ENCODE data around the gene SLC44A2. TPM values are rescaled to one million over a fixed set of nuclear protein-coding genes. Genes with fewer than 3 reads are reported as not detected.

SLC44A2 gene
- total and polyA plus RNA-seq, 2 experiments from 2014 or later = 43.2 to 65.0 TPM

DNA sequence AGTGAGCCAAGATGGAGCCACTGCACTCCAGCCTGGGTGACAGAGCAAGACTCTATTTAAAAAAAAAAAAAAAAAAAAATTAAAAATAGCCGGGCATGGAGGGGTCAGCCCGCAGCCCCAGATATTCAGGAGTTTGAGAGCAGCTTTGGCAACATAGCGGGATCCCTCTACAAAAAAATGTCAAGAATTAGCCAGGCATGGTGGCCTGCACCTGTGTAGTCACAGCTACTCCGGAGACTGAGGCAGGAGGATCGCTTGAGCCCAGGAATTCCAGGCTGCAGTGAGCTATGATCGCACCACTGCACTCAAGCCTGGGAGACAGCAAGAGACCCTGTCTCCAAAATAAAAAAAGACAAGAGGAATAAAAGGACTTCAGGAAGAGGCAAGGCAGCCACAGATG, 39.0 kb upstream of the SLC44A2 start:
- H3K4me3 ChIP-seq = peak overlapping the region; percentile 87

More for the DNA sequence above, 39.0 kb upstream of the SLC44A2 start:
- TF ChIP-seq, protein P1, sequence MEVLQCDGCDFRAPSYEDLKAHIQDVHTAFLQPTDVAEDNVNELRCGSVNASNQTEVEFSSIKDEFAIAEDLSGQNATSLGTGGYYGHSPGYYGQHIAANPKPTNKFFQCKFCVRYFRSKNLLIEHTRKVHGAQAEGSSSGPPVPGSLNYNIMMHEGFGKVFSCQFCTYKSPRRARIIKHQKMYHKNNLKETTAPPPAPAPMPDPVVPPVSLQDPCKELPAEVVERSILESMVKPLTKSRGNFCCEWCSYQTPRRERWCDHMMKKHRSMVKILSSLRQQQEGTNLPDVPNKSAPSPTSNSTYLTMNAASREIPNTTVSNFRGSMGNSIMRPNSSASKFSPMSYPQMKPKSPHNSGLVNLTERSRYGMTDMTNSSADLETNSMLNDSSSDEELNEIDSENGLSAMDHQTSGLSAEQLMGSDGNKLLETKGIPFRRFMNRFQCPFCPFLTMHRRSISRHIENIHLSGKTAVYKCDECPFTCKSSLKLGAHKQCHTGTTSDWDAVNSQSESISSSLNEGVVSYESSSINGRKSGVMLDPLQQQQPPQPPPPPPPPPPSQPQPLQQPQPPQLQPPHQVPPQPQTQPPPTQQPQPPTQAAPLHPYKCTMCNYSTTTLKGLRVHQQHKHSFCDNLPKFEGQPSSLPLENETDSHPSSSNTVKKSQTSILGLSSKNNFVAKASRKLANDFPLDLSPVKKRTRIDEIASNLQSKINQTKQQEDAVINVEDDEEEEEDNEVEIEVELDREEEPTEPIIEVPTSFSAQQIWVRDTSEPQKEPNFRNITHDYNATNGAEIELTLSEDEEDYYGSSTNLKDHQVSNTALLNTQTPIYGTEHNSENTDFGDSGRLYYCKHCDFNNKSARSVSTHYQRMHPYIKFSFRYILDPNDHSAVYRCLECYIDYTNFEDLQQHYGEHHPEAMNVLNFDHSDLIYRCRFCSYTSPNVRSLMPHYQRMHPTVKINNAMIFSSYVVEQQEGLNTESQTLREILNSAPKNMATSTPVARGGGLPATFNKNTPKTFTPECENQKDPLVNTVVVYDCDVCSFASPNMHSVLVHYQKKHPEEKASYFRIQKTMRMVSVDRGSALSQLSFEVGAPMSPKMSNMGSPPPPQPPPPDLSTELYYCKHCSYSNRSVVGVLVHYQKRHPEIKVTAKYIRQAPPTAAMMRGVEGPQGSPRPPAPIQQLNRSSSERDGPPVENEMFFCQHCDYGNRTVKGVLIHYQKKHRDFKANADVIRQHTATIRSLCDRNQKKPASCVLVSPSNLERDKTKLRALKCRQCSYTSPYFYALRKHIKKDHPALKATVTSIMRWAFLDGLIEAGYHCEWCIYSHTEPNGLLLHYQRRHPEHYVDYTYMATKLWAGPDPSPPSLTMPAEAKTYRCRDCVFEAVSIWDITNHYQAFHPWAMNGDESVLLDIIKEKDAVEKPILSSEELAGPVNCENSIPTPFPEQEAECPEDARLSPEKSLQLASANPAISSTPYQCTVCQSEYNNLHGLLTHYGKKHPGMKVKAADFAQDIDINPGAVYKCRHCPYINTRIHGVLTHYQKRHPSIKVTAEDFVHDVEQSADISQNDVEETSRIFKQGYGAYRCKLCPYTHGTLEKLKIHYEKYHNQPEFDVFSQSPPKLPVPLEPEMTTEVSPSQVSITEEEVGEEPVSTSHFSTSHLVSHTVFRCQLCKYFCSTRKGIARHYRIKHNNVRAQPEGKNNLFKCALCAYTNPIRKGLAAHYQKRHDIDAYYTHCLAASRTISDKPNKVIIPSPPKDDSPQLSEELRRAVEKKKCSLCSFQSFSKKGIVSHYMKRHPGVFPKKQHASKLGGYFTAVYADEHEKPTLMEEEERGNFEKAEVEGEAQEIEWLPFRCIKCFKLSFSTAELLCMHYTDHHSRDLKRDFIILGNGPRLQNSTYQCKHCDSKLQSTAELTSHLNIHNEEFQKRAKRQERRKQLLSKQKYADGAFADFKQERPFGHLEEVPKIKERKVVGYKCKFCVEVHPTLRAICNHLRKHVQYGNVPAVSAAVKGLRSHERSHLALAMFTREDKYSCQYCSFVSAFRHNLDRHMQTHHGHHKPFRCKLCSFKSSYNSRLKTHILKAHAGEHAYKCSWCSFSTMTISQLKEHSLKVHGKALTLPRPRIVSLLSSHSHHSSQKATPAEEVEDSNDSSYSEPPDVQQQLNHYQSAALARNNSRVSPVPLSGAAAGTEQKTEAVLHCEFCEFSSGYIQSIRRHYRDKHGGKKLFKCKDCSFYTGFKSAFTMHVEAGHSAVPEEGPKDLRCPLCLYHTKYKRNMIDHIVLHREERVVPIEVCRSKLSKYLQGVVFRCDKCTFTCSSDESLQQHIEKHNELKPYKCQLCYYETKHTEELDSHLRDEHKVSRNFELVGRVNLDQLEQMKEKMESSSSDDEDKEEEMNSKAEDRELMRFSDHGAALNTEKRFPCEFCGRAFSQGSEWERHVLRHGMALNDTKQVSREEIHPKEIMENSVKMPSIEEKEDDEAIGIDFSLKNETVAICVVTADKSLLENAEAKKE (CRISPR knock-in tag; IDR thresholded peaks at IDR 0.05) = no peak
- TF ChIP-seq CREB1 (CRISPR knock-in tag; IDR thresholded peaks at IDR 0.05; ENCODE audit: low read depth) (no peak), STAT1 (IDR thresholded peaks at IDR 0.05; ENCODE audit: unreplicated experiment) (no peak), EZH2 (IDR thresholded peaks at IDR 0.05; ENCODE audit: low read depth, unreplicated experiment) (no peak), REST (IDR thresholded peaks at IDR 0.05; ENCODE audit: unreplicated experiment) (no peak), POLR2AphosphoS5 (IDR thresholded peaks at IDR 0.05; ENCODE audit: low read depth) (no peak), ZNF331 (CRISPR knock-in tag; IDR thresholded peaks at IDR 0.05; ENCODE audit: low read depth) (no peak), ZNF114 (CRISPR knock-in tag; IDR thresholded peaks at IDR 0.05) (no peak)
- H3K27ac Mint-ChIP-seq = peak overlapping the region; percentile 88
- peaks cover 11% of the 10 kb centered on the region; the same call in 2 of the 3 replicates for H3K4me1 Mint-ChIP-seq
- Histone ChIP-seq H3K79me2 (replicated peaks; ENCODE audit: insufficient read depth) (peaks cover 17% of the 10 kb centered on the region), H3K36me3 (ENCODE audit: insufficient read depth) (peaks cover 4% of the 10 kb centered on the region), H3K4me2 (peak overlapping the region; percentile 89), H4K20me1 (replicated peaks; ENCODE audit: insufficient read depth) (no peaks in the 10 kb centered on the region), H3K27me3 (ENCODE audit: insufficient read depth) (no peaks in the 10 kb centered on the region), H3K4me1 (ENCODE audit: insufficient read depth) (peaks cover 9% of the 10 kb centered on the region; the same call in 1 of the 2 replicates), H3F3A (replicated peaks; ENCODE audit: low read depth) (peaks cover 17% of the 10 kb centered on the region; the same call in 1 of the 2 replicates), H3K9me2 (ENCODE audit: insufficient read depth) (peaks cover 7% of the 10 kb centered on the region), H3K27ac (ENCODE audit: low read depth) (no peak overlapping the region), H2AFZ (peak overlapping the region; percentile 90)
- DNase-seq (ENCODE audit: low spot score) (no peak), ATAC-seq (peak; percentile 14; the same call in 2 of the 3 replicates)
- H3K9me3 Mint-ChIP-seq = no peaks in the 10 kb centered on the region; the same call in none of the 3 replicates
- H3K4me3 Mint-ChIP-seq = peak overlapping the region; percentile 91
- peaks cover 29% of the 10 kb centered on the region for H3K36me3 Mint-ChIP-seq (ENCODE audit: low read depth)
- H3K27me3 Mint-ChIP-seq (ENCODE audit: insufficient read depth, low read depth, poor library complexity) = peaks cover 13% of the 10 kb centered on the region
